ENCODE results near the gene RUNX1.

Gene RUNX1

DNA sequence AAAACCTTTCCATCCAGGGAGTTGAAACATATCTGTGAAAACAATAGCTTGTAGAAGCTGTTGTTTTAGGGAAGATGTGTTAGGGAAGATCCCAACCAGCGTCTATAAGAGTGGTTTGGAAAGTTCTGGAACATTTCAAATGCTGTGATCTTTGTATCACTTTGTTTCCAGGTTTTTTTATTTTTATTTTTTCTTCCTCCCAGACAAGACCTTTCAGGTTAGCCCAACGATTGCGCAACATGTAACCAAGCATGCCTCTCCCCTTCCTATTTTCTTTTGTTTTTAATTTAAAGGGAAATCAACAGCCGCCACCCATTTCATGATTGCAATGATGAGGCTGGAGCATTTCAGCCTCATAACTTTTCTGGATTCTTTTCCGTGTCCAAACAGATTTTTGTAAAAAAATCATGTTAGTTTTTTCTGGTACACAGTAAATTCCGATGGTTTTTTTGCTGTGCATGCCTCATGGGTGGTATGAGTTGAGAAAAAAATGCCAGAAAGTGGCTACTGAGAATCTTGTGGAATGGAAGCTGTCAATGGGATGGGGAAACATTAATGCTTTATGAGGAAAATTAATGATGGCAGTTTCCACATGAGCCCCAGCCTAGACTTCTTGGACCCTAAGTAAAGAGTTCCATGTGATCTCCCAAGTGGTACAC lies 109.3 kb downstream of the RUNX1 start:
- DNase-seq: no peak

GRCh38 chr21:34938089-34938764 lies 110.9 kb downstream of the RUNX1 start:
- no peak for DNase-seq

DNA sequence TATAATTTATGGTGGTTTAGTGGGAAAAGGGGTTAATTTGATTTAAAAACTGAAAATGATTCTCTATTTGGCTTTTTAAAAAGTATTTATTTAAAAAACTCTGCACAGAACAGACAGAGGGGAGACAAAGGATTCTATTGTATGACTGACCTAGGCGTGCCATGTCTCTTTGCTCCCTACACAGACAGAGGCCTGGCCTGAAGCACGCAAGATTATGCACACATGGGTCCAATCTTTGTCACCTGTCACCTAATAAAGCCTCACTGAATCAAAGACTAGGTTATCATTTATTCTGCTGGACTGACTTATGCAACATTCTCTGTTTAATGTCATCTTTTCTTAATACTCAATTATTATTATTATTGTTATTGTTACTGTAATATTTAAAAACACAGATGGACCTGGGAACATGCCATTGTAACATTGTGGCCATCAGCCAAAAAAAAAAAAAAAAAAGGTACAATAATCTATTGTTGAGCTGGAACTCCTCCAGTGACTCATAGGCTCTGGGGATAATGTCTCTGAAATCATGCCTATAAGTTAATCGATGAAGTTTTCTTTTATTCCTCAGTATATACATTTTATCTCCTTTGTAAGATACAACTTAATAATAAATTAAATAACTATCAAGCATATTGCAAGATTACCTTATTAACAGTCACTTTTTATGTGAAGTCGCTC lies 112.1 kb downstream of the RUNX1 start:
- DNase-seq: no peak

GRCh38 chr21:34936371-34936789 lies 112.7 kb downstream of the RUNX1 start:
- peak; percentile 60 for DNase-seq

- no peak for DNase-seq
Measured at GRCh38 chr21:34935898-34936297, 113.2 kb downstream of the RUNX1 start.

DNA sequence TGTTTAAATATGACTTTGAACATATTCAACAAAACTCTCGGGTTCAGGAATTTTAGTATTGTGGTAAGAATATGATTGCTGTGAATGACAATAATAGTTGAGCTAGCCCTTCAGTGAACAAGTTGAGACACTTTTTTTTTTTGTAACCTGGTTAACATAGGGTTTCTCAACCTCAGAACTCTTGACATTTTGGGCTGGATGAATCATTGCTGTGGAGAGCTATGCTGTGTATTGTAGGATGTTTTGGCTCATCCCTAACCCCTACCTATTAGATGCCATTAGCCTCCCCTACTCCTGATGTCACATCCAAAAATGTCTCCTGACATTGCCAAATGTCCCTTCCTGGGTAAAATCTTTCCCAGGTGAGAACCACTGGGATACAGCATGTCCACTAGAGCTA lies 113.7 kb downstream of the RUNX1 start:
- no peak for DNase-seq

GRCh38 chr21:34934350-34934749 lies 114.8 kb downstream of the RUNX1 start:
- no peak for DNase-seq

- no peak for DNase-seq
Measured at GRCh38 chr21:34933609-34934335, 115.3 kb downstream of the RUNX1 start.

DNA sequence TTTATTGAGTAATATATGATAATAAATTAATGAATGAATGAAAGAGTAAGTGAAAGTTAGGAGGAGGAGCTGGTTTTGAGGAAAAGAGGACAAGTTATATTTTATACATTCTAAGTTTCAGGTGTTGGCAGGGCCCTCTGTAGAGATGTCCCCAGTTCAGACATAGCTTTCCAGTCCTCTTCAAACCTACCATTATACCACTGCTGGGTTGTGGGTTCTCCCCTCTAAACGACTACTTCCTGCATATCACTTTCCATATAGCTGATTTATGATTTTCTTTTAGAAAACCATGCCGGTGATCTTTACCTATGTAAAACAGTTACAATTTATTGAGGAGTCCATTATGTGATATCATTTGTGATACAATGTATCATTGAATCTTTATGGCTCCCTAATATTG lies 116.9 kb downstream of the RUNX1 start:
- DNase-seq: no peak

GRCh38 chr21:34930971-34931370 lies 118.1 kb downstream of the RUNX1 start:
- no peak for DNase-seq

DNA sequence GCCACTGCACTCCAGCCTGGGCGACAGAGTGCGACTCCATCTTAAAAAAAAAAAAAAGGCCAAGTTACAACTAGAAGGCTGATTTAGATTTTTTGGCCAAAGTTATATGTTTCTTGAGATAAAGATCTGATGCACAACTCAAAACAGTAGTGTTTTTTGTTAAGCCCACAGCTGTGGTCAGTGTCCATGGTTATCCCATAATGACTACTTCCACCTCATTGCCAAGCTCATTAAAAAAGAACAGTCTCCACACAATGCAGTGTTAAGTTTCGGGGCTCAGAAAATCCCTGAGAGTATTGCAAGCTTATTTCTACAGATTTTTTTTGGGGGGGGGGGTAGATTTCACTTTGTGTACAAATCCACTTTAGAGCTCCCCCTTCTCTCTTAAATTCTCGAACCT lies 120.5 kb downstream of the RUNX1 start:
- no peak for DNase-seq

DNA sequence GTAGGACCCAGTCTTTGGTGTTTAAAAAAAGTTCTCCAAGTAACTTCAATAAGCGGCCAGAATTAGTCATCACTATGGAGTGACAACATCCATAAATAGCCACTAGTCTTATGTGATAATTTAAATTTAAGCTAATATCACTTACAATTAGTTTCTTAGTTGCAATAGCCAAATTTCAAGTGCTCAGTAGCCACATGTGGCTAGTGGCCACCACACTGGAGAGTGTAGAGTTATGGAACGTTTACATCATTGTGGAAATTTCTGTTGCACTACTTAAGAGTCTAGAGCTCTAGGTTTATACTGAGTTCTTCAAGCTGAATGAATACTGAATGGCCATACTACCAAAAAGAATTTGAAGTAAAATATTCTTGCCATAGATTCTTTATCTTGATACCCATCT lies 121.1 kb downstream of the RUNX1 start:
- no peak for DNase-seq

DNA sequence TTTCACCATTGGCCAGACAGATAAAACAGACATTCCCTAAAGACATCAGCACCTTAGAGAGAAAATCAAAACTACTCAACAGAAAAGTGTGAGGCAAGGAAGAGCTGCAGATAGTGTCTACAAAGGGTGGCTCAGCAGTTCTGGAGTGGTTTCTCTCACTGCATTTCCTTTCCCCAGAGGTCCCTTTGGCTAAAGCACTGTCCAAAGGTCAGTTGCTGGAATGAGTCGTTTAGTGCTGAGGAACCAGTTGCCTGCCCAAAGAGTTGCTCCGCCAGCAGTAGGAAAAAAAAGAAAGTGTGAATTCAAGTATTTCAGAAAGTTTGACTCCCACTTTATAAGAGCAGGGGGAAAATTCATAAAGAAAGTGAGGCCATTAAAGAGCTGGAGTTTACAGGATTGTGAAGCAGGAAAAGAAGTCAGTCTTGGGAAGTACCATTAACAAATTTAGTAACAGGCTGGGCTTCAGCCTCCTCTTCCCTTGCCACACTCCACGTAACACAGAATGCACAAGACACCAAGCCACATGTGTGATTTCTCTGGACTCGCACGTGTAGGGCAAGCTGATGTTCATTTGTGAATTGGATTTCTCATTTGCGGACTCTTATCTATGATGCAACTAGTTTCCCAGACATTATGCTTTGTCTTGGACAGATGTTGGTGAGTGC lies 122.2 kb downstream of the RUNX1 start:
- DNase-seq: no peak

DNA sequence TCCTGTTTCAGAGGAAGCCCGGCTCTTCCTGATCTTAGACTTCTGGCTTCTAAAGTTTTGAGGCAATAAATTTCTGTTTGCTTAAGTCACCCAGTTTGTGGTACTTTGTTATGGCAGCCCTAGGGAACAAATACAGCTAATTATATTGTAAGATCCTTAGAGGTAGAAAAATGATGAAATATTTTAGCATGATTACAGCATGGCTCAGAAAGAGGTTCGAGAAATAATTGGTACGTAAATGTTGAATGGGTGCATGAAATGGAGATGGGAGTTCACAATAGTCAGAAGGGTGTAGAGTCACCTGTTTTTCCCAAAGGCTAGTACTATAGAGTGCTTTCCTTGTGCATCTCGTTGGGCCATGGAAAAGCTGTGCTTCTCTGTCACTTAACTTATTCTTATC lies 123.5 kb downstream of the RUNX1 start:
- no peak for DNase-seq

DNA sequence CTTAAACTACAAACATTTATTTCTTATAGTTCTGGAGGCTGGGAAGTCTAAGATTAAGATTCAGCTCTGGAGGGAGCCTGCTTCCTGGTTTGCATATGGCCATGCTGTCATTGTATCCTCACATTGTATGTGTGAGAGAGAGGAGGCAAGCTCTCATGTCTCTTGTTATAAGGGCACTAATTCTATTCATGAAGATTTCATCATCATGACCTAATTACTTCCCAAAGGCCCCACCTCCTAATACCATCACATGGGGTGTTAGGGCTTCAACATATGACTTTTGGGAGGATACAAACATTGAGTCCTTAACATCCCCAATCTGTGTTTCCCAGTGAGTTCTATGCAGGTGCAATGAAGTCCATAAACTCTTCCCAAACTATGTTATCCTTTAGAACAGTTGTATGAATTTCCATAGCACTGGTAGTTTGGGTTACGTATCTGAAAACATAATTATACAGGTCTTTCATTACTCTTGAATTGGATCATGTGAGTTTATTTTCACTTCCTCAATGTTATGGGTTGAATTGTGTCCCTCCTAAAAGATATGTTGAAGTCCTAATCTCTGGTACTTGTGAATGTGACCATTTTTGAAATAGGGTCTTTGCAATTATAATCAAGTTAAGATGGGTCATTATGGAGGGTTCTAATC lies 124.2 kb downstream of the RUNX1 start:
- DNase-seq: no peak

GRCh38 chr21:34924194-34924593 lies 124.9 kb downstream of the RUNX1 start:
- DNase-seq: no peak

DNA sequence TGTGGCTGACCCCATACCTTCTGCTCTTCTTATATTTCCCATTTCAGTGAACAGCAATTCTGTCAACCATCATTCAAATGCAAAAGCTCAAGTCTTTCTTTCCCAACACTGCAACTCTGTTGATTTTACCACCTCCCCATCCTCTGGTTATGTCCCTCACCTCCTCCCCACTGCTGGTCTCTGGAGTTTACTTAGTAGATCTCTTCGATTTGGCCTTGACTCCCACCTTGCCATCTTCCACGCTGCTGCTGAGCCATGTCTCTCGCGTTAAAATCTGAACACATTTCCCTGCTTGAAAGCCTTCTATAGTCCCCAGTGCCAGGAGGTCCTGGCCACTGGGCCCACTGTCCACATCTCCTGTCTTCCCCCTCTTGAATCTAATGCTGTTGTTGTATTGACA lies 125.5 kb downstream of the RUNX1 start:
- no peak for DNase-seq

DNA sequence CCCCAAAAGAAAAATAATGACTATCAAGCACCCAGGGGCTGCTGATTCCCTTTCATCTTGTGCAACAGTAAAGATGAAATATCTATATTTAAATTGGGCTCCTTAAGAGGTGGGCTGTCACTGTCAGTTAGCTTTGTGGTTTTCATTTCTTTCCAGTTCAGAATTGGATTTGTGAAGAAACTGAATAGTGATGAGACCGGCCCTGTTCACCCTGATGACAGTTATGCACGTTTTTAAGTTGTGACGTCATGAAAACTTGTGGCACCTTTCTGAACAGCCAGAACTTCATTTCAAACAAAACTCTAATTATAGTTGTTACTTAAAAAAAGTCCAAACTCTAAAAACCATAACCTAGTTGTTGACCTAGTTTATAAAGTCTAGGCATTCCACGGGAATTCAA lies 125.9 kb downstream of the RUNX1 start:
- no peak for DNase-seq

- no peak for DNase-seq
Measured at GRCh38 chr21:34922479-34922878, 126.6 kb downstream of the RUNX1 start.

DNA sequence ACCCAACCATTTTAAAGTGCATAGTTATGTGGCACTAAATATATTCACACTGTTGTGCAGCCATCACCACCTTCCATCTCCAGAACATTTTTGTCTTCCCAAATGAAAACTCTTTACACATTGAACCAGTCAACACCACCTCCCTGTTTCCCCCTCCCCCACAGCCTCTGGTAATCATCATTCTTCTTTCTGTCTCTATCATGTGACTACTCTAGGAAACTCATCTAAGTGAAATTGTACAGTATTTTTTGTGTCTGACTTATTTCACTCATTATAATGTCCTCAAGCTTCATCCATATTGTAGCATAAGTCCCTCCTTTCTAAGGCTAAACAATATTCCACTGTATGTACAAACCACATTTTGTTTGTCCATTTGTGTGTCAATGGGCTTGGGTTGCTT lies 128.0 kb downstream of the RUNX1 start:
- no peak for DNase-seq

DNA sequence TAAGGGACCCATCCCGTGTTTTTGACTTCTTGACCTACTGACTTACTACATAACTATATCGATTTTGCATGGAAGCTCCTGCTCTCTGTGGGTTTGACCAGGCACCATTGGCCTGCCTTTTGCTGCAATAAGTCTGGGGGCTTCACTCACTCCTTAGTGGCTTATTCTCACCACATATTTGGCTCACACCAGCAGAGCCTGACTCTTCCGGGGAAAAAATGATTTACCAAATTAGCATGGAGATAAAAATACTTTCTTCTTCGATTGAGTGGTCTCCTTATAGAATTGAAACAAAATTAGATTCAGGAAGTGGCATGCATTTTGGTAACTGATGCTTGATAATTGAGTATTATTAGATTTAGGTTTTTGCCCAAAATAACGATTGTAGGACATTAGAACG lies 129.7 kb downstream of the RUNX1 start:
- no peak for DNase-seq

GRCh38 chr21:34916446-34916845 lies 132.7 kb downstream of the RUNX1 start:
- DNase-seq: peak; percentile 45

All from eye (tissue), 1 donor.